ENCODE results near the gene PCDH9. TPM values are rescaled to one million over a fixed set of nuclear protein-coding genes. Genes with fewer than 3 reads are reported as not detected.

PCDH9 gene
- polyA plus RNA-seq, 3 donors from 2014 or later = 0.56 to 0.77 TPM; not detected in 1

GRCh38 chr13:66347486-66348117, 882.5 kb downstream of the PCDH9 start:
- no peak overlapping the region for H3K4me3 Mint-ChIP-seq
- no peaks in the 10 kb centered on the region for H3K4me1 Mint-ChIP-seq
- no peaks in the 10 kb centered on the region for H3K36me3 Mint-ChIP-seq
- H3K27me3 Mint-ChIP-seq (ENCODE audit: low read depth in 3 of 3) = peaks cover 0 to 1% (median 0%) of the 10 kb centered on the region in 3 donors
- no peak overlapping the region for H3K27ac Mint-ChIP-seq
- peaks cover 0 to 16% (median 0%) of the 10 kb centered on the region in 6 donors for H3K9me3 Mint-ChIP-seq
- DNase-seq = no peak

DNA sequence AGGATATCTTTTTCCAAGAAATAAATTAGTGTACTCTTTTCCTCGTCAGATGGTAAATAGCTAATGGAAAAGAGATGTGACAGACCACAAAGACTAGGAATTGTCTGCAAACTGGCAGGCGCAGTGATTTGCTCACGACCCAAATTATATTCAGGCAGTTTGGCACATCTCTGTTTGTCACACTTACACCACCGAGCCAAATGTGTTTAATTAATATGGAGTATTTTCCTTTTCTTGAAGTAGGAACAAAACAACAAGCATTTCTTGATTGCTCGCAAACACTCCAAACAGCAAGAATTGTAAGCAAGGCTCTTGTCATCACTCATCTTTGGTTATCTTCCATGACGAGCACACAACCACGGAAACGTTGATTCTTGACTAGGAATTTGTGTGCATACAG, 884.2 kb downstream of the PCDH9 start:
- peaks cover 0 to 24% (median 0%) of the 10 kb centered on the region in 6 donors for H3K9me3 Mint-ChIP-seq
- no peak overlapping the region for H3K27ac Mint-ChIP-seq
- no peak overlapping the region for H3K4me3 Mint-ChIP-seq
- no peaks in the 10 kb centered on the region for H3K4me1 Mint-ChIP-seq
- no peak for DNase-seq
- no peaks in the 10 kb centered on the region for H3K36me3 Mint-ChIP-seq
- peaks cover 0 to 1% (median 0%) of the 10 kb centered on the region in 3 donors for H3K27me3 Mint-ChIP-seq (ENCODE audit: low read depth in 3 of 3)

- Mint-ChIP-seq H3K36me3 (no peaks in the 10 kb centered on the region), H3K9me3 (peaks cover 0 to 24% (median 0%) of the 10 kb centered on the region in 6 donors), H3K4me3 (no peak overlapping the region), H3K27ac (no peak overlapping the region), H3K27me3 (ENCODE audit: low read depth in 3 of 3) (peaks cover 0 to 1% (median 0%) of the 10 kb centered on the region in 3 donors), H3K4me1 (no peaks in the 10 kb centered on the region)
- DNase-seq = no peak
Observed at GRCh38 chr13:66345518-66345810, 884.7 kb downstream of the PCDH9 start.

- no peak overlapping the region for H3K27ac Mint-ChIP-seq
- H3K27me3 Mint-ChIP-seq (ENCODE audit: low read depth in 3 of 3) = peaks cover 0 to 1% (median 0%) of the 10 kb centered on the region in 3 donors
- H3K4me1 Mint-ChIP-seq = no peaks in the 10 kb centered on the region
- peaks cover 0 to 21% (median 0%) of the 10 kb centered on the region in 6 donors for H3K9me3 Mint-ChIP-seq
- no peaks in the 10 kb centered on the region for H3K36me3 Mint-ChIP-seq
- H3K4me3 Mint-ChIP-seq = no peak overlapping the region
- no peak for DNase-seq
Observed at GRCh38 chr13:66344805-66345517, 885.2 kb downstream of the PCDH9 start.

GRCh38 chr13:66343224-66343828, 886.8 kb downstream of the PCDH9 start:
- no peaks in the 10 kb centered on the region for H3K36me3 Mint-ChIP-seq

GRCh38 chr13:66341635-66342377, 888.3 kb downstream of the PCDH9 start:
- no peaks in the 10 kb centered on the region for H3K36me3 Mint-ChIP-seq
- no peaks in the 10 kb centered on the region for H3K4me1 Mint-ChIP-seq
- peaks cover 0 to 14% (median 0%) of the 10 kb centered on the region in 6 donors for H3K9me3 Mint-ChIP-seq
- DNase-seq = no peak
- no peak overlapping the region for H3K4me3 Mint-ChIP-seq
- no peaks in the 10 kb centered on the region for H3K27me3 Mint-ChIP-seq (ENCODE audit: low read depth in 3 of 3)
- H3K27ac Mint-ChIP-seq = no peak overlapping the region

More at GRCh38 chr13:66343224-66343828, 886.8 kb downstream of the PCDH9 start:
- Mint-ChIP-seq H3K27me3 (ENCODE audit: low read depth in 3 of 3) (no peaks in the 10 kb centered on the region), H3K4me3 (no peak overlapping the region), H3K27ac (no peak overlapping the region), H3K4me1 (no peaks in the 10 kb centered on the region), H3K9me3 (peaks cover 0 to 19% (median 0%) of the 10 kb centered on the region in 6 donors)
- DNase-seq = no peak

DNA sequence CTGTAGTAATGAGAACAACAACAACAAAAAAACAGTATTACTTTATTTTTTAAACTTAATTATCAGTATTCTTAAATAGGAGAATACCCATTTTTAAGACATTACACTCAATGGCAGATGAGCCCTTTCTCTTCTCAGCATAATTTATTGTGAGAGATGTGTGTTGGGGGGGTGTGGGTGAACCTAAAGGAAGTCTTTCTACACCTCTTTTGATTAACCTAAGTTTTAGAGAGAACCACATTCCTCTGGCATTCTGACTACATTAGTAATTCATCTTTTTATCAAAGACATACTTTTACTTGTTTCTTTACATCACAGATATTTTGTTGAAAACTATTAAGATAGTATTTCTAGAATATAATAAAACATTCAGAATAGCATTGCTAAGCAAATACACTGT, 890.9 kb downstream of the PCDH9 start:
- no peak overlapping the region for H3K27ac Mint-ChIP-seq

DNA sequence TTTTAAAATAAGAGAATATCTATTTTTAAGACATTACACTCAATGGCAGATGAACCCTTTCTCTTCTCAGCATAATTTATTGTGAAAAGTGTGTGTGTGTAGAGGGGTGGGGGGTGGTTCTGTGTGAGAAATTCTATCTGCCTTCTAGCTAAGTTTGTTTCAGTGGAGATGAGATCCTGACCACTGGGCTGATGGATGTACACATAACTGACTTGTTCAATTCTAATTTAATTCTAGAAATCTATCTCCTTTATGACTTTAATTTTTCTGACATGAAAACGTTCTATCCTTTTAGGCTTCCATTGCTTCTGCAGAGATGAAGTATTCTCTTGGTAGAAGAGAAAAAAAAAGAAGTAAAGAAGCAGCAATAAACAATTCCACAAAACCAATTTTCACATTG, 891.6 kb downstream of the PCDH9 start:
- Mint-ChIP-seq H3K36me3 (no peaks in the 10 kb centered on the region), H3K27me3 (ENCODE audit: low read depth in 3 of 3) (no peaks in the 10 kb centered on the region), H3K9me3 (peaks cover 0 to 8% (median 0%) of the 10 kb centered on the region in 6 donors), H3K4me3 (no peak overlapping the region), H3K4me1 (no peaks in the 10 kb centered on the region), H3K27ac (no peak overlapping the region)
- no peak for DNase-seq

More for the DNA sequence above, 890.9 kb downstream of the PCDH9 start:
- DNase-seq = no peak
- Mint-ChIP-seq H3K27me3 (ENCODE audit: low read depth in 3 of 3) (no peaks in the 10 kb centered on the region), H3K36me3 (no peaks in the 10 kb centered on the region), H3K4me1 (no peaks in the 10 kb centered on the region), H3K9me3 (peaks cover 0 to 8% (median 0%) of the 10 kb centered on the region in 6 donors), H3K4me3 (no peak overlapping the region)

DNA sequence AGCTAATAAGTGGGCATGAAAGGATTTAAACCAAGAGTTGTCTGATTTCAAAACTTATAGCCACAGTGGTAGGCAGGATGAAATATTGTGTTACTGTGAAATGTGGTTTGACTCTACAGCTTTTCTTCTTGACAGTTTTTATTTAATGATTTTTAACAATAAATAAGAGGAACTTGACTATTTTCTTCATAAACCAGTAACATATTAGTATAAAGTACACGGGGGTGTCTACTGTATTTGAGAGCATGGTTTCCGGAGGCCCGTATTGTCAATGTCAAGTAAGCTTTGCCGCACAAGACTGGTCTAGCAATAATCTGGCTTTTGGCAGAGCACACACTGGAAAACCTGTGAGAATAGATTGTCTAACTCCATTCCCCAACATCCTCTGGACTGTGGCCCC, 894.5 kb downstream of the PCDH9 start:
- Mint-ChIP-seq H3K27me3 (ENCODE audit: low read depth in 3 of 3) (no peaks in the 10 kb centered on the region), H3K36me3 (no peaks in the 10 kb centered on the region), H3K4me3 (no peak overlapping the region), H3K9me3 (no peaks in the 10 kb centered on the region), H3K4me1 (no peaks in the 10 kb centered on the region), H3K27ac (no peak overlapping the region)
- DNase-seq = no peak

DNA sequence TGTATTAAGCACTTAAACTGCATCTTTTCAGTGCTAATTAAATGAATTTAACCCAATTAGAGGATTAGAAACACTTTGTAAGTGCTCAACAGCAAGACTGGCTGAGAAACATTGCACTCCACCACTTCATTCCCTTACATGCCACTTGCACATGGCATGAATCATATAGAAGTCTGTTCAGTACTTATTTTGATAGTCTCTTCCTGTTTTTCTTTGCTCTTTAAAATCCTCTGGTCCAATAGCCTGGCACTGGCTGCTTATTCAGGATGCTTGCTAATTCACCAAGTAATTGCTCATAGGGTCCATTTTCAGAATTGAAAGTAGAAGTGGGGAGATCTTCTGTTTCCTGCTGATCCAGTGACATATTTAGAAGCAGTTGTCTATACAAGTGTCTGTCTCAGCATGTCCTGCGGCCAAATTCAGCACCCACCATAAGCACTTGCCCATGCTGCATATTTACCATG, 900.1 kb downstream of the PCDH9 start:
- Mint-ChIP-seq H3K9me3 (no peaks in the 10 kb centered on the region), H3K36me3 (no peaks in the 10 kb centered on the region), H3K27ac (no peak overlapping the region), H3K4me1 (peaks cover 0 to 1% of the 10 kb centered on the region in 2 donors), H3K4me3 (no peak overlapping the region), H3K27me3 (ENCODE audit: low read depth in 3 of 3) (no peaks in the 10 kb centered on the region)
- no peak for DNase-seq

DNA sequence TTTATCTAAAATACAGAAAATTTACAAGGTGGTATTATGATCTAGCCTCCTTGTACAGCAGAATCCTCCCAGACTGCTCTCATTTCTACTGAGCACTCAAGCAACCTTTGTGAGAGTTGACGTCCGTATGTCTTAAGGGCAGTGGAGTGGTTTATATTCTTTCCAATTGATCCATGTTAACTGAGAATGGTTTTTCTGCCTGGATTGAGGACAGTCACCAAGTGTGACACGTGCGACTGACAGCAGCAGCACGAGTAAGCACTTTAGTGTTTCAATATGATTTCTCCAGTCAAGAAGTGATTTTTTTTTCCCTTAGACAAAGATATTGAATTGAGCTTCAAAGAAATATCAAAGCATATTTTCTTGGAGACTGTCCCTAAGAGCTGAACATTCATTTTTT, 901.7 kb downstream of the PCDH9 start:
- H3K36me3 Mint-ChIP-seq = no peaks in the 10 kb centered on the region
- no peak overlapping the region for H3K27ac Mint-ChIP-seq
- H3K27me3 Mint-ChIP-seq (ENCODE audit: low read depth in 3 of 3) = no peaks in the 10 kb centered on the region
- peaks cover 0 to 1% of the 10 kb centered on the region in 2 donors for H3K4me1 Mint-ChIP-seq
- H3K4me3 Mint-ChIP-seq = no peak overlapping the region
- DNase-seq = no peak
- H3K9me3 Mint-ChIP-seq = no peaks in the 10 kb centered on the region

DNA sequence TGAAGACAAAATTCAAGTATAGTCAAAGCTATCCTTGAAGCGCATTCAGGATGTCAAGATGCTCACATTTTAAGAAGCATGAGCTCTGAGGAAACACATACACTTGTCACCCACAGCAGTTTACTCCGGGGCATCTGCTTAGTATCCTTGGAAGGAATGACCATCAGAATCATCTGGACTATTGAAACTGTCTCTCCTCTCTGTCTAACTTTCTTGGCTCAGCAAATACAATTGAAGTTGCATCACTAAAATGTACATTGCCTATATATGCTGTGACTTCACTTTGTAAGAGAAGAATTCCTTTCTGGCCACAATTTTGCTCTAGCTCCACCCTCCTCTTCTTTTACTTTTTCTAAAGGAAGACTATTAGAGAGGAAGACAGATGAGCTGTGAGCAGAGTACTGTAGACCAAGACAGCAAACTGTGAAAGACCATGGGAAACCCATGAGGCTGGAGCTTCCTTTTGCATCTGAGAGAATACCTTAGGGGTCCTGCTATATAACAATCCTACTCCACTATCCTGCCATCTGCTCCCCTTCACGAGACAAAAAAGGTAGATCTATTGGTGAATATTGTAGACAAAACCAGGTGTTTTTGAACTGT, 906.3 kb downstream of the PCDH9 start:
- H3K27ac Mint-ChIP-seq = no peak overlapping the region
- H3K9me3 Mint-ChIP-seq = peaks cover 0 to 2% (median 0%) of the 10 kb centered on the region in 6 donors
- no peaks in the 10 kb centered on the region for H3K27me3 Mint-ChIP-seq (ENCODE audit: low read depth in 3 of 3)

GRCh38 chr13:66322936-66323335, 907.2 kb downstream of the PCDH9 start:
- no peaks in the 10 kb centered on the region for H3K36me3 Mint-ChIP-seq
- H3K4me3 Mint-ChIP-seq = no peak overlapping the region
- no peaks in the 10 kb centered on the region for H3K4me1 Mint-ChIP-seq
- no peaks in the 10 kb centered on the region for H3K27me3 Mint-ChIP-seq (ENCODE audit: low read depth in 3 of 3)
- DNase-seq = no peak
- H3K27ac Mint-ChIP-seq = no peak overlapping the region
- peaks cover 0 to 9% (median 0%) of the 10 kb centered on the region in 6 donors for H3K9me3 Mint-ChIP-seq

More for the DNA sequence above, 906.3 kb downstream of the PCDH9 start:
- no peak overlapping the region for H3K4me3 Mint-ChIP-seq
- no peaks in the 10 kb centered on the region for H3K4me1 Mint-ChIP-seq
- DNase-seq = no peak
- no peaks in the 10 kb centered on the region for H3K36me3 Mint-ChIP-seq
